ENCODE measurements around the gene PNRC1.

GRCh38 chr6:89084542-89084941 is 4.0 kb downstream of the PNRC1 start:
- TF ChIP-seq CTCF (IDR thresholded peaks at IDR 0.05; ENCODE audit: insufficient read depth, low read depth, low read length): no peak
- no peak for TF ChIP-seq EZH2 (IDR thresholded peaks at IDR 0.05; ENCODE audit: insufficient read depth, low read length)

Data from astrocyte (in vitro differentiated cells and primary cell).